ENCODE measurements around the gene METAP1.

DNA sequence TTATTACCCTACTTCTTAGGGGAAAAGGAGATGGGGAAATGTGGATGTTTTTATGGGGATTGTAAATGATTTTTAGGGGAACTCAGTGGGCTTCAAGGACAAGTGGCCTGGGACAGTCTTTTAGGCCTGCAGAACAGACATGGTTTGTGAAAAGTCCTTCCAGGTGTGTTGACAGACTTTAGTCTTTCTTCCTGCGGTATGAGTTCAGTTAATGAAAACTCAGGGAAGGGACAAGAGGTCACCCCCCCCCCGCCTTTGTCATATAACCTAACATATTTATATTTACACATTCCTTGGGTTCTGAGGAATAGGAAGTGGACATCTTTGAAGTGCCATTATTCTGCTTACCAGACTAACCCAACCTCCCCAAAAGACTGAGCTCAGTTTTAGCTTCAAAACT, 31.8 kb downstream of the METAP1 start:
- no peak for TF ChIP-seq MYC (IDR thresholded peaks at IDR 0.05; ENCODE audit: borderline replicate concordance, low read length)
- TF ChIP-seq, protein P1, sequence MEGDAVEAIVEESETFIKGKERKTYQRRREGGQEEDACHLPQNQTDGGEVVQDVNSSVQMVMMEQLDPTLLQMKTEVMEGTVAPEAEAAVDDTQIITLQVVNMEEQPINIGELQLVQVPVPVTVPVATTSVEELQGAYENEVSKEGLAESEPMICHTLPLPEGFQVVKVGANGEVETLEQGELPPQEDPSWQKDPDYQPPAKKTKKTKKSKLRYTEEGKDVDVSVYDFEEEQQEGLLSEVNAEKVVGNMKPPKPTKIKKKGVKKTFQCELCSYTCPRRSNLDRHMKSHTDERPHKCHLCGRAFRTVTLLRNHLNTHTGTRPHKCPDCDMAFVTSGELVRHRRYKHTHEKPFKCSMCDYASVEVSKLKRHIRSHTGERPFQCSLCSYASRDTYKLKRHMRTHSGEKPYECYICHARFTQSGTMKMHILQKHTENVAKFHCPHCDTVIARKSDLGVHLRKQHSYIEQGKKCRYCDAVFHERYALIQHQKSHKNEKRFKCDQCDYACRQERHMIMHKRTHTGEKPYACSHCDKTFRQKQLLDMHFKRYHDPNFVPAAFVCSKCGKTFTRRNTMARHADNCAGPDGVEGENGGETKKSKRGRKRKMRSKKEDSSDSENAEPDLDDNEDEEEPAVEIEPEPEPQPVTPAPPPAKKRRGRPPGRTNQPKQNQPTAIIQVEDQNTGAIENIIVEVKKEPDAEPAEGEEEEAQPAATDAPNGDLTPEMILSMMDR (IDR thresholded peaks at IDR 0.05): no peak
- TF ChIP-seq MAZ (IDR thresholded peaks at IDR 0.05; ENCODE audit: borderline replicate concordance, low read depth, low read length): no peak
- TF ChIP-seq CHD2 (IDR thresholded peaks at IDR 0.05; ENCODE audit: low read length, partially characterized antibody): no peak
- TF ChIP-seq, protein P2, sequence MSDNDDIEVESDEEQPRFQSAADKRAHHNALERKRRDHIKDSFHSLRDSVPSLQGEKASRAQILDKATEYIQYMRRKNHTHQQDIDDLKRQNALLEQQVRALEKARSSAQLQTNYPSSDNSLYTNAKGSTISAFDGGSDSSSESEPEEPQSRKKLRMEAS (IDR thresholded peaks at IDR 0.05): no peak
- TF ChIP-seq TP53 (CRISPR knock-in tag; IDR thresholded peaks at IDR 0.05): no peak
- no peak for TF ChIP-seq FOSL2 (IDR thresholded peaks at IDR 0.05)
- TF ChIP-seq FOSL2 (CRISPR knock-in tag; IDR thresholded peaks at IDR 0.05): no peak
- TF ChIP-seq NR3C1 (IDR thresholded peaks at IDR 0.05): no peak
- TF ChIP-seq POLR2AphosphoS2 (conservative IDR thresholded peaks at IDR 0.05; ENCODE audit: low read length): no peak
- no peak for TF ChIP-seq RAD21 (conservative IDR thresholded peaks at IDR 0.05 in 1 of 2, IDR thresholded peaks at IDR 0.05 in 1 of 2)

All from A549 (cell line).